NCI-H187 treated with DMSO at 0.1 percent for 48 hours (cell line): Measurements from ENCODE around the gene ICE1.
"Not testable (repeated sequence)": the region's sequence is repeated elsewhere in the genome, so short reads cannot be mapped to it uniquely, and the experiment has no call there.

Source experiments
- DNase-seq: peaks from one replicate; lab custom pipeline; 2025; lab: John Stamatoyannopoulos, UW

ICE1 gene

GRCh38 chr5:5421961-5422818, at the start of gene ICE1:
Gene ICE1 (plus strand): TSS chr5:5422677. CDS start chr5:5422916, 239 bp downstream.
- peak; percentile 91 for DNase-seq

GRCh38 chr5:5372930-5373329, 49.5 kb upstream of the ICE1 start:
- DNase-seq: no peak

- DNase-seq: no peak
Observed at GRCh38 chr5:5373351-5373989, 49.0 kb upstream of the ICE1 start.

GRCh38 chr5:5374009-5374715, 48.3 kb upstream of the ICE1 start:
- DNase-seq: no peak

- no peak for DNase-seq
Observed at GRCh38 chr5:5377780-5378179, 44.7 kb upstream of the ICE1 start.

GRCh38 chr5:5378531-5378930, 43.9 kb upstream of the ICE1 start:
- DNase-seq: no peak

- DNase-seq: no peak
Observed at GRCh38 chr5:5380298-5380697, 42.2 kb upstream of the ICE1 start.

GRCh38 chr5:5381310-5381913, 41.1 kb upstream of the ICE1 start:
- no peak for DNase-seq

- DNase-seq: no peak
Observed at GRCh38 chr5:5383461-5383860, 39.0 kb upstream of the ICE1 start.

- DNase-seq: no peak
Observed at GRCh38 chr5:5384660-5385330, 37.7 kb upstream of the ICE1 start.

GRCh38 chr5:5385331-5385662, 37.2 kb upstream of the ICE1 start:
- no peak for DNase-seq

- DNase-seq: no peak
Observed at GRCh38 chr5:5386329-5386728, 36.1 kb upstream of the ICE1 start.

GRCh38 chr5:5387192-5387591, 35.3 kb upstream of the ICE1 start:
- DNase-seq: no peak

- DNase-seq: no peak
Observed at GRCh38 chr5:5387777-5388176, 34.7 kb upstream of the ICE1 start.

GRCh38 chr5:5390121-5390869, 32.2 kb upstream of the ICE1 start:
- DNase-seq: not testable (repeated sequence)

- DNase-seq: not testable (repeated sequence)
Observed at GRCh38 chr5:5392504-5392903, 30.0 kb upstream of the ICE1 start.

- DNase-seq: not testable (repeated sequence)
Observed at GRCh38 chr5:5394384-5394986, 28.0 kb upstream of the ICE1 start.

GRCh38 chr5:5395093-5395492, 27.4 kb upstream of the ICE1 start:
- DNase-seq: not testable (repeated sequence)

- no peak for DNase-seq
Observed at GRCh38 chr5:5398071-5398470, 24.4 kb upstream of the ICE1 start.

GRCh38 chr5:5401095-5401494, 21.4 kb upstream of the ICE1 start:
- DNase-seq: no peak

GRCh38 chr5:5403741-5404140, 18.7 kb upstream of the ICE1 start:
- DNase-seq: no peak
